DOHH2 (cell line): ENCODE data around the gene SLC25A15.

Source experiments
- EZH2phosphoT487 ChIP-seq: fragments of 200-600 bp; sonication (generic); IDR thresholded peaks from 2 replicates; pipeline ENCODE4 v1.6.1; 2017; ENCODE audit warnings: borderline replicate concordance, mild to moderate bottlenecking, antibody characterized with exemption, low read length, moderate library complexity, mixed read lengths
- TF ChIP-seq, protein P1 (sequence below): fragments of 200-600 bp; sonication (generic); IDR thresholded peaks from one replicate; pipeline ENCODE4 v1.5.1; 2014; ENCODE audit warnings: antibody characterized with exemption, mild to moderate bottlenecking, low read depth, low read length; ENCODE audit not compliant: poor library complexity, severe bottlenecking

DNA sequence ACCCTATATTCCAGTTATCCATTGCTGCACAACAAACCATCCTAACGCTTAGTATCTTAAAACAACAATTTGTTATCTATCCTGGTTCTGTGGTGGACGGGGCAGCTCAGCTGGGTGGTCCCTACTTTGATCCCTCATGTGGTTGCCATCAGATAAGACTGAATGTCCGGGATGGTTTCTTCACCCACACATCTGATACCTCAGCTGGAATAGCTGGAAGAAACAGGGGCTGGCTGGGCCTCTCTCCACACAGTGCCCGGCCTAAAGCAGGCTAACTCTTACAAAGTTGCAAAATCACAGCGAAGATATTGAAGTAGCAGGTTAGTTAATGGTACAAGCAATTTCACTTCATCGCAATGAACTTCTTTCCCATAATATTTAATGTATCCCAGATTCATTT lies 14.7 kb upstream of the SLC25A15 start:
- TF ChIP-seq, protein P1, sequence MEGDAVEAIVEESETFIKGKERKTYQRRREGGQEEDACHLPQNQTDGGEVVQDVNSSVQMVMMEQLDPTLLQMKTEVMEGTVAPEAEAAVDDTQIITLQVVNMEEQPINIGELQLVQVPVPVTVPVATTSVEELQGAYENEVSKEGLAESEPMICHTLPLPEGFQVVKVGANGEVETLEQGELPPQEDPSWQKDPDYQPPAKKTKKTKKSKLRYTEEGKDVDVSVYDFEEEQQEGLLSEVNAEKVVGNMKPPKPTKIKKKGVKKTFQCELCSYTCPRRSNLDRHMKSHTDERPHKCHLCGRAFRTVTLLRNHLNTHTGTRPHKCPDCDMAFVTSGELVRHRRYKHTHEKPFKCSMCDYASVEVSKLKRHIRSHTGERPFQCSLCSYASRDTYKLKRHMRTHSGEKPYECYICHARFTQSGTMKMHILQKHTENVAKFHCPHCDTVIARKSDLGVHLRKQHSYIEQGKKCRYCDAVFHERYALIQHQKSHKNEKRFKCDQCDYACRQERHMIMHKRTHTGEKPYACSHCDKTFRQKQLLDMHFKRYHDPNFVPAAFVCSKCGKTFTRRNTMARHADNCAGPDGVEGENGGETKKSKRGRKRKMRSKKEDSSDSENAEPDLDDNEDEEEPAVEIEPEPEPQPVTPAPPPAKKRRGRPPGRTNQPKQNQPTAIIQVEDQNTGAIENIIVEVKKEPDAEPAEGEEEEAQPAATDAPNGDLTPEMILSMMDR, result no peak
- TF ChIP-seq EZH2phosphoT487, result no peak
